Thoracic aorta (tissue), 2 donors: ENCODE results near the gene CRAT. TPM values are rescaled to one million over a fixed set of nuclear protein-coding genes. Genes with fewer than 3 reads are reported as not detected.

Experiments used
- ATAC-seq: fragments of 150-250 bp; one replicate; pipeline ENCODE4 v1.8.0; 2017; ENCODE audit warnings: low read depth; ENCODE audit not compliant: insufficient number of reproducible peaks, low FRiP score
- DNase-seq: peaks from one replicate; pipeline ENCODE4 v3.0.0-alpha.2; 2020; ENCODE audit warnings: low spot score
- H3K27ac ChIP-seq, 2 donors: fragments of 200-600 bp; sonication (generic); 1 replicate in 1 of 2; 2 replicates in 1 of 2; pipeline ENCODE4 v1.5.1; 2016; ENCODE audit warnings: mild to moderate bottlenecking in 2 of 2, moderate library complexity in 2 of 2
- H3K27me3 ChIP-seq: fragments of 200-600 bp; sonication (generic); replicated peaks from 2 replicates; pipeline ENCODE4 v1.6.0; 2016; ENCODE audit warnings: mild to moderate bottlenecking; ENCODE audit not compliant: insufficient read depth
- H3K36me3 ChIP-seq: fragments of 200-600 bp; sonication (generic); one replicate; pipeline ENCODE4 v1.5.1; 2016
- H3K4me1 ChIP-seq, 2 donors: fragments of 200-600 bp; sonication (generic); 1 replicate in 1 of 2; 2 replicates in 1 of 2; pipeline versions ENCODE4 v1.5.1 to v1.6.0; 2016; ENCODE audit warnings: low read depth in 2 of 2, mild to moderate bottlenecking in 1 of 2; ENCODE audit not compliant: control insufficient read depth in 1 of 2
- H3K4me3 ChIP-seq: fragments of 200-600 bp; sonication (generic); 2 replicates; pipeline ENCODE4 v1.5.1; 2016; ENCODE audit warnings: mild to moderate bottlenecking
- H3K9me3 ChIP-seq: fragments of 200-600 bp; sonication (generic); 2 replicates; pipeline ENCODE4 v1.5.1; 2016
- CTCF ChIP-seq: fragments of 200-600 bp; sonication (generic); IDR thresholded peaks from one replicate; pipeline ENCODE4 v1.5.1; 2019; ENCODE audit warnings: antibody characterized with exemption
- total RNA-seq, 2 donors: library from RNA; depleted of rRNA; stranded (reverse); fragments of >200 nt; gene quantifications; one replicate each; pipeline versions ENCODE4 v1.1.0 to v1.2.3, GENCODE V29; 2016

The CRAT gene
- total RNA-seq, 2 donors from 2014 or later, result 57.8 to 102 TPM

DNA sequence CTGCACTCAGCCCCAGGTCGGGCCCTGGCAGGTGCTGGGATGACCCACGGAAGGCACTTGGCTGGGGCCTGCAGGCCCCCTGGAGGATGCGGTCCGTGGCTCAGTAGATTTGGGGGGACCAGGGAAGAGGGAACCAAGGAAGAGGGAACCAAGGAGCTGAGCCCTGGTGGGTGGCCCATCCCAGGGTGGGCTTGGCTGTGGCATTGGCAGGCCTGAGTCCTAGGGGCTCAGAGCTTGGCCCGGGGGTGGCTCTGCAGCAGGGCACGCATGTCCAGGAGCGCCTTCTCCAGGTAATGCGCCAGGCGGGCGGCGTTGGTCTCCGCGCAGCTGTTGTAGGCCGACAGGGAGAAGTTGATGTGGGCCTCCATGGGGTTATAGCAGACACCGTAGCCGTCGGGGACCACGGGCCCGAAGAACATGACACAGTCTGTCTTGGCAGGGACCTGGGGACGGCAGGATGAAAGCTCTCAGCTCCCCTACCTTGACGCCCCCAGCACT, 15.4 kb downstream of the CRAT start:
- Histone ChIP-seq H3K36me3 (peaks cover 30% of the 10 kb centered on the region), H3K27me3 (no peaks in the 10 kb centered on the region), H3K4me1 (no peaks in the 10 kb centered on the region), H3K9me3 (no peaks in the 10 kb centered on the region), H3K4me3 (no peak overlapping the region), H3K27ac (no peak overlapping the region)
- no peak for TF ChIP-seq CTCF
- ATAC-seq (no peak), DNase-seq (no peak)

GRCh38 chr9:129094387-129095169, 16.0 kb downstream of the CRAT start:
- Histone ChIP-seq H3K36me3 (peaks cover 30% of the 10 kb centered on the region), H3K27me3 (no peaks in the 10 kb centered on the region), H3K27ac (no peak overlapping the region), H3K4me3 (no peak overlapping the region), H3K4me1 (no peaks in the 10 kb centered on the region), H3K9me3 (no peaks in the 10 kb centered on the region)
- ATAC-seq (no peak), DNase-seq (no peak)
- no peak for TF ChIP-seq CTCF

GRCh38 chr9:129093602-129094386, 16.8 kb downstream of the CRAT start:
- Histone ChIP-seq H3K4me3 (no peak overlapping the region), H3K27me3 (no peaks in the 10 kb centered on the region), H3K36me3 (peaks cover 30% of the 10 kb centered on the region), H3K27ac (no peak overlapping the region), H3K9me3 (no peaks in the 10 kb centered on the region), H3K4me1 (no peaks in the 10 kb centered on the region)
- no peak for TF ChIP-seq CTCF
- ATAC-seq (no peak), DNase-seq (no peak)

DNA sequence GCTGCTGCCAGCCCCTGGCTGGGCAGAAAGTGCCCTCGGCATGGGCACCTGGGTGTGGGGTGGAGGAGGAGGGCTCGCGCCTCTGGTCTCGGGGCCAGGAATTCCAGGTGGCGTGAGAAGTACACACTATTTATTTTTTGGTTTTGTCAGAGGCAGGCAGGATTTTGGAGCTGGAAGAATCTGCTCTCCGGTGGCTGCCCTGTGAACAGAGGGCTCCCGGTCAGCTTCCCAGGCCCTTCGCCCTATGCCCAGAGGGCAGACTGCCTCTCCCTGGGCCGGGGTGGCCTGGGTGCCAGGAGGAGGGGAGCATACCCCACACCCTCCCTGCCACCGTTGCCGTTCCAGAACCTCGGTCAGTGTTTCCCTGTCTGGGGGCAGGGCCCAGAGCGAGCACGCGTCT, 21.3 kb downstream of the CRAT start:
- no peak for TF ChIP-seq CTCF
- no peak overlapping the region for H3K4me3 ChIP-seq
- H3K27me3 ChIP-seq, result no peaks in the 10 kb centered on the region
- peaks cover 18% of the 10 kb centered on the region for H3K36me3 ChIP-seq
- H3K9me3 ChIP-seq, result no peaks in the 10 kb centered on the region
- no peak for ATAC-seq
- DNase-seq, result no peak
- H3K27ac ChIP-seq, result no peak overlapping the region
- no peaks in the 10 kb centered on the region for H3K4me1 ChIP-seq

- no peak overlapping the region for H3K4me3 ChIP-seq
- peaks cover 18% of the 10 kb centered on the region for H3K36me3 ChIP-seq
- no peaks in the 10 kb centered on the region for H3K27me3 ChIP-seq
- H3K9me3 ChIP-seq, result no peaks in the 10 kb centered on the region
- DNase-seq, result no peak
- TF ChIP-seq CTCF, result no peak
- H3K27ac ChIP-seq, result no peak overlapping the region
- ATAC-seq, result no peak
- peaks cover 7 to 18% of the 10 kb centered on the region in 2 donors for H3K4me1 ChIP-seq
These were observed 26.5 kb downstream of the CRAT start for GRCh38 chr9:129084087-129084486.
